HG03354 (cell line): ENCODE measurements around the gene PTRH2.
"Not testable (repeated sequence)": the region's sequence is repeated elsewhere in the genome, so short reads cannot be mapped to it uniquely, and the experiment has no call there.

Source experiments
- ATAC-seq: cut with Tn5 transposase; IDR thresholded peaks from one replicate; pipeline ENCODE4 v1.9.1; 2021; ENCODE audit warnings: mild to moderate bottlenecking; ENCODE audit not compliant: unreplicated experiment, poor library complexity, severe bottlenecking

The PTRH2 gene

GRCh38 chr17:59707149-59707970, at the start of gene PTRH2, which contains the start of gene VMP1:
PTRH2 (minus strand) TSS chr17:59707430; CDS start chr17:59697978, 9,452 bp downstream.
VMP1 (plus strand) TSS chr17:59707654; CDS start chr17:59731447, 23,793 bp downstream.
- peak; percentile 98 for ATAC-seq

GRCh38 chr17:59756236-59756818, 49.1 kb upstream of the PTRH2 start:
- no peak for ATAC-seq

GRCh38 chr17:59755069-59755468, 47.8 kb upstream of the PTRH2 start:
- not testable (repeated sequence) for ATAC-seq

GRCh38 chr17:59754552-59754951, 47.3 kb upstream of the PTRH2 start:
- ATAC-seq, result no peak

- no peak for ATAC-seq
These were observed 46.6 kb upstream of the PTRH2 start for GRCh38 chr17:59753522-59754467.

- no peak for ATAC-seq
These were observed 45.7 kb upstream of the PTRH2 start for GRCh38 chr17:59752922-59753321.

- no peak for ATAC-seq
These were observed 45.2 kb upstream of the PTRH2 start for GRCh38 chr17:59752446-59752845.

GRCh38 chr17:59751955-59752413, 44.8 kb upstream of the PTRH2 start:
- peak; percentile 39 for ATAC-seq

- ATAC-seq, result no peak
These were observed 41.4 kb upstream of the PTRH2 start for GRCh38 chr17:59748591-59748990.

- no peak for ATAC-seq
These were observed 39.7 kb upstream of the PTRH2 start for GRCh38 chr17:59746849-59747445.

GRCh38 chr17:59745040-59745439, 37.8 kb upstream of the PTRH2 start:
- ATAC-seq, result no peak

- no peak for ATAC-seq
These were observed 36.6 kb upstream of the PTRH2 start for GRCh38 chr17:59743842-59744241.

GRCh38 chr17:59737324-59737723, 30.1 kb upstream of the PTRH2 start:
- ATAC-seq, result no peak

GRCh38 chr17:59734226-59734625, 27.0 kb upstream of the PTRH2 start:
- ATAC-seq, result no peak

GRCh38 chr17:59733697-59734096, 26.5 kb upstream of the PTRH2 start:
- no peak for ATAC-seq

GRCh38 chr17:59730268-59730834, 23.1 kb upstream of the PTRH2 start:
- ATAC-seq, result no peak

- no peak for ATAC-seq
These were observed 20.7 kb upstream of the PTRH2 start for GRCh38 chr17:59727817-59728533.

GRCh38 chr17:59725691-59726090, 18.5 kb upstream of the PTRH2 start:
- ATAC-seq, result no peak

- no peak for ATAC-seq
These were observed 16.4 kb upstream of the PTRH2 start for GRCh38 chr17:59723607-59724006.
